Astrocyte (in vitro differentiated cells and primary cell): ENCODE results near the gene MSLN.

Source experiments
- EZH2 ChIP-seq: IDR thresholded peaks from 2 replicates; pipeline ENCODE4 v1.6.1; 2012; ENCODE audit warnings: mild to moderate bottlenecking, low read length, inconsistent platforms; ENCODE audit not compliant: insufficient read depth
- TF ChIP-seq, protein P1 (sequence below): IDR thresholded peaks from 2 replicates; pipeline ENCODE4 v1.5.1; 2011; ENCODE audit warnings: low read depth, mild to moderate bottlenecking, inconsistent platforms, low read length, moderate library complexity; ENCODE audit not compliant: insufficient read depth

GRCh38 chr16:734208-734980, 26.1 kb upstream of the MSLN start:
- TF ChIP-seq, protein P1, sequence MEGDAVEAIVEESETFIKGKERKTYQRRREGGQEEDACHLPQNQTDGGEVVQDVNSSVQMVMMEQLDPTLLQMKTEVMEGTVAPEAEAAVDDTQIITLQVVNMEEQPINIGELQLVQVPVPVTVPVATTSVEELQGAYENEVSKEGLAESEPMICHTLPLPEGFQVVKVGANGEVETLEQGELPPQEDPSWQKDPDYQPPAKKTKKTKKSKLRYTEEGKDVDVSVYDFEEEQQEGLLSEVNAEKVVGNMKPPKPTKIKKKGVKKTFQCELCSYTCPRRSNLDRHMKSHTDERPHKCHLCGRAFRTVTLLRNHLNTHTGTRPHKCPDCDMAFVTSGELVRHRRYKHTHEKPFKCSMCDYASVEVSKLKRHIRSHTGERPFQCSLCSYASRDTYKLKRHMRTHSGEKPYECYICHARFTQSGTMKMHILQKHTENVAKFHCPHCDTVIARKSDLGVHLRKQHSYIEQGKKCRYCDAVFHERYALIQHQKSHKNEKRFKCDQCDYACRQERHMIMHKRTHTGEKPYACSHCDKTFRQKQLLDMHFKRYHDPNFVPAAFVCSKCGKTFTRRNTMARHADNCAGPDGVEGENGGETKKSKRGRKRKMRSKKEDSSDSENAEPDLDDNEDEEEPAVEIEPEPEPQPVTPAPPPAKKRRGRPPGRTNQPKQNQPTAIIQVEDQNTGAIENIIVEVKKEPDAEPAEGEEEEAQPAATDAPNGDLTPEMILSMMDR, result no peak
- no peak for TF ChIP-seq EZH2
